ENCODE data around the gene AK4. TPM values are rescaled to one million over a fixed set of nuclear protein-coding genes. Genes with fewer than 3 reads are reported as not detected.

The AK4 gene
- total RNA-seq, 1 experiment from 2014 or later, result 5.5 TPM

DNA sequence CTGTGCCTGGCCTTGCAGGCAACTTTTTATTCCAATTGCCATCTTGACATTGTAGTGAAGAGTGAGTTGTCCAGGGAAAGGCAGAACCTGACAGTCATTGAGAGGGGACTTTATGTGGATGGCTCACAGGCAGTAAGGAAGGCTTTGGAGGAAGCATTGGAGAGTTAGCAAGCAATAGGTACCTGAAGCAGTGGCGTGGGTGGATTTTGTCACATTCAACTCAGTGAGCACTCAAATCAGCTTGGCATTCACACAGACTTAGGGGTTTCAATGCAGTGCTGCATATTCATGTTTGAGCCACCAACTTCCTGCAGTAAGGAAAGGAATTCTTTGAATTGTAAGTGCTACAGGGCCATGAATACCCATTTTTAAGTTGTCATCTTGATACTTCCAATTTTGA, 69.0 kb downstream of the AK4 start:
- TF ChIP-seq, protein P1, sequence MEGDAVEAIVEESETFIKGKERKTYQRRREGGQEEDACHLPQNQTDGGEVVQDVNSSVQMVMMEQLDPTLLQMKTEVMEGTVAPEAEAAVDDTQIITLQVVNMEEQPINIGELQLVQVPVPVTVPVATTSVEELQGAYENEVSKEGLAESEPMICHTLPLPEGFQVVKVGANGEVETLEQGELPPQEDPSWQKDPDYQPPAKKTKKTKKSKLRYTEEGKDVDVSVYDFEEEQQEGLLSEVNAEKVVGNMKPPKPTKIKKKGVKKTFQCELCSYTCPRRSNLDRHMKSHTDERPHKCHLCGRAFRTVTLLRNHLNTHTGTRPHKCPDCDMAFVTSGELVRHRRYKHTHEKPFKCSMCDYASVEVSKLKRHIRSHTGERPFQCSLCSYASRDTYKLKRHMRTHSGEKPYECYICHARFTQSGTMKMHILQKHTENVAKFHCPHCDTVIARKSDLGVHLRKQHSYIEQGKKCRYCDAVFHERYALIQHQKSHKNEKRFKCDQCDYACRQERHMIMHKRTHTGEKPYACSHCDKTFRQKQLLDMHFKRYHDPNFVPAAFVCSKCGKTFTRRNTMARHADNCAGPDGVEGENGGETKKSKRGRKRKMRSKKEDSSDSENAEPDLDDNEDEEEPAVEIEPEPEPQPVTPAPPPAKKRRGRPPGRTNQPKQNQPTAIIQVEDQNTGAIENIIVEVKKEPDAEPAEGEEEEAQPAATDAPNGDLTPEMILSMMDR (conservative IDR thresholded peaks at IDR 0.05; ENCODE audit: low read depth, low read length), result no peak
- Histone ChIP-seq H3K36me3 (ENCODE audit: insufficient read depth, low read length, poor library complexity, severe bottlenecking) (peaks cover 3% of the 10 kb centered on the region), H3K9me3 (ENCODE audit: low read depth, low read length, poor library complexity, severe bottlenecking) (no peaks in the 10 kb centered on the region), H3K4me1 (ENCODE audit: insufficient read depth, low read length, poor library complexity, severe bottlenecking) (no peaks in the 10 kb centered on the region), H3K27ac (ENCODE audit: low read depth, low read length, poor library complexity, severe bottlenecking) (no peak overlapping the region), H3K27me3 (replicated peaks; ENCODE audit: insufficient read depth, low read depth, low read length, poor library complexity) (no peaks in the 10 kb centered on the region), H3K4me3 (ENCODE audit: low read depth, low read length, poor library complexity, severe bottlenecking) (no peak overlapping the region)
- ChIA-PET CTCF (no interaction called here), POLR2A (ENCODE audit: low non-redundant PET) (no interaction called here)
- BruUV-seq (replicated peaks), result no TSS peak
- DNase-seq (ENCODE audit: low spot score), result no peak
- intact Hi-C loops (cut with micrococcal nuclease; ENCODE audit: unreplicated experiment), result loop anchor here (5.0 kb wide), 1 partner anchor 470 kb away; no protein-coding TSS in a partner anchor

DNA sequence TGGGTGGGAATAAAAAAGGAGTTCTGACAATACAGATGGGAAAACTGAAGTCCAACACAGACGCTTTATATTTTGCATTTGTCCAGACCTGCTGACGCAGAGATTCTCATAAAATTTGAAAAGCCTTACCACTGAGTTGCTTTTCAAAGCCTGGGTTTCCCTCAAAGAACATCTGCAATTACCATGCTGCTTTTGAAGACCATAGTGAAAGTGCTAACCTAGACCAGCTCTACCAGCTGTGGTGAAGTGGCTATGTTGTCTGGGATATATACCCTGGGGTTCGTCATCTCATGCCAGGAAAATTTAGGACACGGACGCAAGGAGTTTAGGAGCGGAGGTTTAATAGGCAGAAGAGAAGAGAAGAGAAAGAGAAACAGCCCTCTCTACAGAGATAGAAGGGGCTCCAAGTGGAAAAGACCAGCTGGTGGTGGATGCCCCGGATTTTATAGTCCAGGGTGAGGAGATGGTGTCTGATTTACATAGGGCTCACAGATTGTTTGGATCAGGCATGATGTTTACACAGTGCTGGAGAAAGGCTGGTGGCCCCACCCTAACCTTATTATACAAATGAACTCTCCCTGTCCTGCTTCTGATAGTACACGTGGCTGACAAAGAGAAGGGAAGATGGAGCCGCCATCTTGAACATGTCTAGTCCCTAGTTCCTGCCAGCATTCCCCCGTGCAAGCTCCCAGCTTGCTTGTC, 73.8 kb downstream of the AK4 start:
- no peak for DNase-seq (ENCODE audit: low spot score)
- no TSS peak for BruUV-seq (replicated peaks)
- no peak for TF ChIP-seq EZH2 (IDR thresholded peaks at IDR 0.05; ENCODE audit: borderline replicate concordance, low read depth, low read length, poor library complexity, severe bottlenecking)
- TF ChIP-seq, protein P1 (conservative IDR thresholded peaks at IDR 0.05; ENCODE audit: low read depth, low read length), result no peak
- no peaks in the 10 kb centered on the region for H3K4me1 ChIP-seq (ENCODE audit: insufficient read depth, low read length, poor library complexity, severe bottlenecking)
- H3K27me3 ChIP-seq (replicated peaks; ENCODE audit: insufficient read depth, low read depth, low read length, poor library complexity), result no peaks in the 10 kb centered on the region
- intact Hi-C loops (cut with micrococcal nuclease; ENCODE audit: unreplicated experiment), result no loop called here
- no peak overlapping the region for H3K4me3 ChIP-seq (ENCODE audit: low read depth, low read length, poor library complexity, severe bottlenecking)
- POLR2A ChIA-PET (ENCODE audit: low non-redundant PET), result no interaction called here
- H3K27ac ChIP-seq (ENCODE audit: low read depth, low read length, poor library complexity, severe bottlenecking), result no peak overlapping the region
- no peaks in the 10 kb centered on the region for H3K9me3 ChIP-seq (ENCODE audit: low read depth, low read length, poor library complexity, severe bottlenecking)
- H3K36me3 ChIP-seq (ENCODE audit: insufficient read depth, low read length, poor library complexity, severe bottlenecking), result peaks cover 3% of the 10 kb centered on the region
- CTCF ChIA-PET, result no interaction called here

DNA sequence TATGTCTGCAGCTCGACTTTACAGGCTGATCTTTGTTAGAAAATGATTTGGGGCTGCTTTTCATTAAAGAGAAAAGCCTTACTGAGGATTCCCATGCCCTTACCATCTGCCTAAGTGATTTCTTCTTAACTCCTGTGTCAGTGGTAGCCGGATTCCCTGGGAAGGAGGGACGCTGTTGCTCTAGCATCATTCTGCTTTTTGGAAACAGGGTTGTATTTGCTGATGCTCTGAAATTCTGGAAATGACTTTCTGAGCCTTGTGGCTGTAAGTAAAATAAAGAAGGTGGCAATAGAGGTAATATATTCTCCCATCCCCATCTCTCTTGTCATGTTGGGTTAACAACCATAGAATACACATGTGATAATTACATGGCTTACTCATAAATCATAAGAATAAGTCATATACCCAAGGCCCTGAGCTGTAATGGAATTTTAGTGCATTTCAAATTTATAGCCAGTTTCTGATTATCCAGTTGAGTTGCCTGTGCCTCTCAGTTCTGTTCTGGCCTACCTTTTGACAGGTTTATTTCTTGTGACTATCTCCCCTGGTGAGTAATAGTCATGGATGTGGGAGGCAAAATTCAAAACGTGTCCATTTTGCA, 74.4 kb downstream of the AK4 start:
- Histone ChIP-seq H3K36me3 (ENCODE audit: insufficient read depth, low read length, poor library complexity, severe bottlenecking) (peaks cover 3% of the 10 kb centered on the region), H3K27me3 (replicated peaks; ENCODE audit: insufficient read depth, low read depth, low read length, poor library complexity) (no peaks in the 10 kb centered on the region), H3K9me3 (ENCODE audit: low read depth, low read length, poor library complexity, severe bottlenecking) (no peaks in the 10 kb centered on the region), H3K4me3 (ENCODE audit: low read depth, low read length, poor library complexity, severe bottlenecking) (no peak overlapping the region), H3K27ac (ENCODE audit: low read depth, low read length, poor library complexity, severe bottlenecking) (no peak overlapping the region), H3K4me1 (ENCODE audit: insufficient read depth, low read length, poor library complexity, severe bottlenecking) (no peaks in the 10 kb centered on the region)
- intact Hi-C loops (cut with micrococcal nuclease; ENCODE audit: unreplicated experiment), result no loop called here
- no peak for DNase-seq (ENCODE audit: low spot score)
- POLR2A ChIA-PET (ENCODE audit: low non-redundant PET), result no interaction called here
- TF ChIP-seq EZH2 (IDR thresholded peaks at IDR 0.05; ENCODE audit: borderline replicate concordance, low read depth, low read length, poor library complexity, severe bottlenecking), result no peak
- TF ChIP-seq, protein P1 (conservative IDR thresholded peaks at IDR 0.05; ENCODE audit: low read depth, low read length), result no peak
- no TSS peak for BruUV-seq (replicated peaks)
- CTCF ChIA-PET, result no interaction called here
